OCI-LY1 (cell line): ENCODE data around the gene C11orf97.
A peak's percentile ranks its signal among the peaks of the same experiment; 100 is the strongest.

Experiments
- H2AFZ ChIP-seq: fragments of 200-600 bp; sonication (generic), shearing (Covaris generic); 2 replicates; pipeline ENCODE4 v1.6.0; 2014; ENCODE audit warnings: antibody characterized with exemption, mild to moderate bottlenecking, low read length
- H3F3A ChIP-seq: fragments of 200-600 bp; sonication (generic), shearing (Covaris generic); 2 replicates; pipeline ENCODE4 v1.6.0; 2014; ENCODE audit warnings: mild to moderate bottlenecking, antibody characterized with exemption, low read length, moderate library complexity; ENCODE audit not compliant: insufficient read depth
- H3K27ac ChIP-seq: fragments of 200-600 bp; sonication (generic); 2 replicates; pipeline ENCODE4 v1.5.1; 2014; ENCODE audit warnings: low read length, mixed run types, mild to moderate bottlenecking, low read depth; ENCODE audit not compliant: poor library complexity, severe bottlenecking
- H3K27me3 ChIP-seq: fragments of 200-600 bp; sonication (generic); 2 replicates; pipeline ENCODE4 v1.6.0; 2014; ENCODE audit warnings: antibody characterized with exemption, mild to moderate bottlenecking, low read length, moderate library complexity; ENCODE audit not compliant: insufficient read depth
- H3K36me3 ChIP-seq: fragments of 200-600 bp; sonication (generic); 2 replicates; pipeline ENCODE4 v1.6.1; 2014; ENCODE audit warnings: mild to moderate bottlenecking, antibody characterized with exemption, low read length, moderate library complexity, mixed read lengths; ENCODE audit not compliant: insufficient read depth
- H3K4me1 ChIP-seq: fragments of 200-600 bp; sonication (generic); 2 replicates; pipeline ENCODE4 v1.5.1; 2014; ENCODE audit warnings: mild to moderate bottlenecking, low read length, moderate library complexity; ENCODE audit not compliant: insufficient read depth, severe bottlenecking
- H3K4me2 ChIP-seq: fragments of 200-600 bp; sonication (generic), shearing (Covaris generic); 2 replicates; pipeline ENCODE4 v1.6.1; 2014; ENCODE audit warnings: low read length
- H3K4me3 ChIP-seq: fragments of 200-600 bp; sonication (generic); 2 replicates; pipeline ENCODE4 v1.5.1; 2014; ENCODE audit warnings: low read length, low read depth, mild to moderate bottlenecking, mixed read lengths; ENCODE audit not compliant: poor library complexity, severe bottlenecking
- H3K79me2 ChIP-seq: fragments of 200-600 bp; shearing (Covaris generic); 2 replicates; pipeline ENCODE4 v1.6.1; 2016; ENCODE audit warnings: mixed run types, low read length, mixed read lengths; ENCODE audit not compliant: insufficient read depth
- H3K9ac ChIP-seq: fragments of 200-600 bp; sonication (generic), shearing (Covaris generic); 2 replicates; pipeline ENCODE4 v1.6.1; 2014; ENCODE audit warnings: mild to moderate bottlenecking, low read length, mixed read lengths
- H3K9me2 ChIP-seq: fragments of 200-600 bp; sonication (generic), shearing (Covaris generic); 2 replicates; pipeline ENCODE4 v1.6.1; 2014; ENCODE audit warnings: low read depth, mild to moderate bottlenecking, low read length, mixed read lengths
- H3K9me3 ChIP-seq: fragments of 200-600 bp; shearing (Covaris generic); 2 replicates; pipeline ENCODE4 v1.6.1; 2014; ENCODE audit warnings: low read length, mixed read lengths
- H4K20me1 ChIP-seq: fragments of 200-600 bp; sonication (generic), shearing (Covaris generic); 2 replicates; pipeline ENCODE4 v1.6.0; 2016; ENCODE audit warnings: mild to moderate bottlenecking, low read length; ENCODE audit not compliant: insufficient read depth
- CTCF ChIP-seq: fragments of 200-600 bp; sonication (generic), shearing (Covaris generic); IDR thresholded peaks from 2 replicates; pipeline ENCODE4 v1.5.1; 2017; ENCODE audit warnings: mild to moderate bottlenecking, antibody characterized with exemption, low read length, moderate library complexity, mixed read lengths
- EZH2 ChIP-seq: fragments of 200-600 bp; sonication (generic), shearing (Covaris generic); IDR thresholded peaks from 2 replicates; pipeline ENCODE4 v1.8.0; 2017; ENCODE audit warnings: borderline replicate concordance, mixed run types, mild to moderate bottlenecking, antibody characterized with exemption, low read length, moderate library complexity, mixed read lengths

Gene C11orf97

GRCh38 chr11:94539420-94539819 lies 27.2 kb downstream of the C11orf97 start:
- no peak overlapping the region for H3K9ac ChIP-seq
- H2AFZ ChIP-seq = no peak overlapping the region
- TF ChIP-seq EZH2 = no peak
- no peak for TF ChIP-seq CTCF
- H3K9me2 ChIP-seq = no peaks in the 10 kb centered on the region
- H3K79me2 ChIP-seq = no peaks in the 10 kb centered on the region
- no peak overlapping the region for H3K4me2 ChIP-seq
- no peaks in the 10 kb centered on the region for H3K36me3 ChIP-seq
- no peak overlapping the region for H3K27ac ChIP-seq
- no peaks in the 10 kb centered on the region for H3F3A ChIP-seq
- H3K4me3 ChIP-seq = no peak overlapping the region
- H3K27me3 ChIP-seq = no peaks in the 10 kb centered on the region
- H4K20me1 ChIP-seq = no peaks in the 10 kb centered on the region
- no peaks in the 10 kb centered on the region for H3K9me3 ChIP-seq
- H3K4me1 ChIP-seq = no peaks in the 10 kb centered on the region

- H3K9ac ChIP-seq = no peak within 1 kb of the TSS
- H3F3A ChIP-seq = no peaks in the 10 kb centered on the region
- H3K4me1 ChIP-seq = no peaks in the 10 kb centered on the region
- H3K9me3 ChIP-seq = no peaks in the 10 kb centered on the region
- no peak within 1 kb of the TSS for H3K27ac ChIP-seq
- H3K79me2 ChIP-seq = no peaks in the 10 kb centered on the region
- H3K36me3 ChIP-seq = no peaks in the 10 kb centered on the region
- peak within 1 kb of the TSS; percentile 60 for H3K4me2 ChIP-seq
- no peak for TF ChIP-seq CTCF
- TF ChIP-seq EZH2 = no peak
- no peaks in the 10 kb centered on the region for H3K9me2 ChIP-seq
- H3K4me3 ChIP-seq = peak within 1 kb of the TSS; percentile 37
- H3K27me3 ChIP-seq = no peaks in the 10 kb centered on the region
- no peaks in the 10 kb centered on the region for H4K20me1 ChIP-seq
- H2AFZ ChIP-seq = no peak within 1 kb of the TSS
These were observed 31.7 kb downstream of the C11orf97 start, which contains the start of gene FUT4 for GRCh38 chr11:94543695-94544645. Gene FUT4, plus strand, starts transcription at chr11:94543921. Its CDS starts 213 bp downstream, at chr11:94544134.

- Histone ChIP-seq H3K27ac (no peak overlapping the region), H4K20me1 (no peaks in the 10 kb centered on the region), H3K27me3 (no peaks in the 10 kb centered on the region), H3K4me2 (no peak overlapping the region), H3K9ac (no peak overlapping the region), H3K9me2 (no peaks in the 10 kb centered on the region), H3K9me3 (no peaks in the 10 kb centered on the region), H3K4me3 (no peak overlapping the region), H2AFZ (no peak overlapping the region), H3F3A (no peaks in the 10 kb centered on the region), H3K79me2 (no peaks in the 10 kb centered on the region), H3K36me3 (no peaks in the 10 kb centered on the region), H3K4me1 (no peaks in the 10 kb centered on the region)
- TF ChIP-seq EZH2 = no peak
- TF ChIP-seq CTCF = no peak
These were observed 32.5 kb downstream of the C11orf97 start for GRCh38 chr11:94544646-94545263.
